ENCODE data around the gene SIGLEC6. TPM values are rescaled to one million over a fixed set of nuclear protein-coding genes. Genes with fewer than 3 reads are reported as not detected.

SIGLEC6 gene
- total RNA-seq, 4 donors from 2014 or later, result 0.29 to 7.2 (median 0.77) TPM

- no peaks in the 10 kb centered on the region for H3K36me3 ChIP-seq
- H3K27ac ChIP-seq, result no peak overlapping the region
- no peak overlapping the region for H3K4me3 ChIP-seq
- DNase-seq, result no peak
- peaks cover 0 to 4% of the 10 kb centered on the region in 2 donors for H3K27me3 ChIP-seq
- no peaks in the 10 kb centered on the region for H3K4me1 ChIP-seq
- no peaks in the 10 kb centered on the region for H3K9me3 ChIP-seq
- TF ChIP-seq CTCF (IDR thresholded peaks at IDR 0.05) (no peak), POLR2A (IDR thresholded peaks at IDR 0.05) (no peak)
- intact Hi-C loops (cut with DNase I; ENCODE audit: low total_unique reads), result no loop called here
Measured at GRCh38 chr19:51521357-51521756, 10.1 kb downstream of the SIGLEC6 start.

GRCh38 chr19:51520728-51521127, 10.7 kb downstream of the SIGLEC6 start:
- intact Hi-C loops (cut with DNase I; ENCODE audit: low total_unique reads), result no loop called here
- Histone ChIP-seq H3K9me3 (no peaks in the 10 kb centered on the region), H3K4me1 (no peaks in the 10 kb centered on the region), H3K27ac (no peak overlapping the region), H3K27me3 (peaks cover 0 to 4% of the 10 kb centered on the region in 2 donors), H3K36me3 (no peaks in the 10 kb centered on the region), H3K4me3 (no peak overlapping the region)
- TF ChIP-seq POLR2A (IDR thresholded peaks at IDR 0.05) (no peak), CTCF (IDR thresholded peaks at IDR 0.05) (no peak)
- no peak for DNase-seq

GRCh38 chr19:51514866-51515481, 16.5 kb downstream of the SIGLEC6 start:
- Histone ChIP-seq H3K36me3 (no peaks in the 10 kb centered on the region), H3K9me3 (no peaks in the 10 kb centered on the region), H3K4me1 (no peaks in the 10 kb centered on the region), H3K27me3 (no peaks in the 10 kb centered on the region), H3K4me3 (no peak overlapping the region), H3K27ac (no peak overlapping the region)
- peak; percentile 34 to 51 (median 42) for TF ChIP-seq CTCF (IDR thresholded peaks at IDR 0.05)
- TF ChIP-seq POLR2A (IDR thresholded peaks at IDR 0.05), result no peak
- DNase-seq, result no peak
- intact Hi-C loops (cut with DNase I; ENCODE audit: low total_unique reads), result no loop called here

DNA sequence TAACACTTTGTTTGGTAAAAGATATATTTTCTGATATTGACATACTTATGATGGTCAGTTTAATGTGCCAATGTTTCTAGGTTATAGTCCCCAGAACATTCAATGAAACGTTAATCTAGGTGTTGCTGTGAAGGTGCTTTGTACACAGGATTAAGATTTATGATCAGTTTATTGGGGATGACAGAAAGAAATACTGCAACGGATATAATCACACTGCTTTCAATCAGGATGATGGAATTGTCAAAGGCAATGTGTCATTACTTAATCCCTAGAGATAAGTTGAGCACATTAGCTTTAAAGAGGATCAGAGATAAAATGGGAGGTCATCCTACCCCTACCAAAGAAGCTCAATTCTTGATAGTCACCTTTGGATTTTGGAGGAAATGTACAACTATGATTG, 17.5 kb downstream of the SIGLEC6 start:
- Histone ChIP-seq H3K9me3 (no peaks in the 10 kb centered on the region), H3K36me3 (no peaks in the 10 kb centered on the region), H3K4me3 (no peak overlapping the region), H3K27ac (no peak overlapping the region), H3K27me3 (no peaks in the 10 kb centered on the region), H3K4me1 (no peaks in the 10 kb centered on the region)
- no peak for TF ChIP-seq CTCF (IDR thresholded peaks at IDR 0.05)
- DNase-seq, result no peak
- intact Hi-C loops (cut with DNase I; ENCODE audit: low total_unique reads), result no loop called here

- Histone ChIP-seq H3K36me3 (no peaks in the 10 kb centered on the region), H3K27me3 (no peaks in the 10 kb centered on the region), H3K4me1 (no peaks in the 10 kb centered on the region), H3K27ac (no peak overlapping the region), H3K4me3 (no peak overlapping the region), H3K9me3 (no peaks in the 10 kb centered on the region)
- TF ChIP-seq POLR2A (IDR thresholded peaks at IDR 0.05) (no peak), CTCF (IDR thresholded peaks at IDR 0.05) (no peak)
- DNase-seq, result no peak
- intact Hi-C loops (cut with DNase I; ENCODE audit: low total_unique reads), result no loop called here
Measured at GRCh38 chr19:51511353-51511752, 20.1 kb downstream of the SIGLEC6 start.

Measured in uterus (tissue), 4 donors.